ENCODE data around the gene NUAK1. TPM values are rescaled to one million over a fixed set of nuclear protein-coding genes. Genes with fewer than 3 reads are reported as not detected.
"Not testable (repeated sequence)": the region's sequence is repeated elsewhere in the genome, so short reads cannot be mapped to it uniquely, and the experiment has no call there.

The NUAK1 gene
- polyA plus RNA-seq, 1 donor = 9.7 TPM

- no peak for DNase-seq
These were observed 109.2 kb downstream of the NUAK1 start for GRCh38 chr12:106029532-106029931.

DNA sequence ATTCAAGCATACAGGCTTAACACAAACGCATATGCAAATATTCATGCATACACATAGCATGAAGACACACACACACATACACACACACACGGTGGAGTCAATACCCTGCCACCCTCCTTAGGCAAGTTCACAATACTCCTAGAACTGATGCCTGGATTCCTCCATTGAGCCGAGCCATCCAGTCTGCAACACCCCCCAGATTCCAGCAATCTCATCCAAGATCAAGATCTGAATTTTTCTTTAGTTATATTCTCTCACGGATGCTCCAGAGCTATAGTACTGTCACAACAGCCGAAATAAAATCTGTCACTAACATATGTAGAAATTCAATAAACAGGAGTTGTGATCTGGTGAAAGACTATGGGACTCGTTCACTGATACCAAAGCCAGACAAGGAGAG lies 110.8 kb downstream of the NUAK1 start:
- DNase-seq = no peak

- DNase-seq = no peak
These were observed 111.5 kb downstream of the NUAK1 start for GRCh38 chr12:106027286-106027685.

DNA sequence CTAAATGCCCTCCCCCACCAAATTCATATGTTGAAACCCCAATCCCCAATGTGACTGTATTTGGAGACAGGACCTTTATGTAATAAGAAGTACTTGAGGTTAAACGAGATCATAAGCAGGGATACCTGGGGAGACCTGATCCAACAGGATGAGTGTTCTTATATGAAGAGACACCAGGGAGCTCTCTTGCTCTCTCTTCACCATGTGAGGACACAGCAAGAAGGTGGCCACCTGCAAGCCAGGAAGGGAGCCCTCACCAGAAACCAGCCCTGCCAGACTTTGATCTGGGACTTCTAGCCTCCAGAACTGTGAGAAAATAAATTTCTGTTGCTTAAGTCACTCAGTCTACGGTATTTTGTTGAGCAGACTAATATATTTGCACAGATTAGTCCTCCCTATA lies 113.6 kb downstream of the NUAK1 start:
- DNase-seq = no peak

DNA sequence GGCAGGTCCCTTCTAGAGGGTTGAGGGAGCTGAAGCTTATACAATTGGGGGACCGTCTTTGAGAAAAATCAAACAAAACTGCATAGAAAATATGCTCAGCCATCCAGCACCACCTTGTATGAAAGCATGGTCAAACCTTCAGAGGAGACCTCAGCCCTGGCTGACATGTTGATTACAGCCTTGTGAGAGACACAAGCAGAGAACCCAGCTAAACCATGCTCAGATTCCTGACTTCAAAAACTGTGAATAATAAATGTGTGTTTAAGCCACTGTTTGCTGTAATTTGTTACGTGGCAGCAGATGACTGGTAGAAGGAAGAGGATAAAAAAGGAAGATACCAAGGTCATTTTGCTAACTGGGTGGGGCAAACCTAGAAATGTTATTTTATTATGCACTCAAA lies 115.7 kb downstream of the NUAK1 start:
- DNase-seq = no peak

DNA sequence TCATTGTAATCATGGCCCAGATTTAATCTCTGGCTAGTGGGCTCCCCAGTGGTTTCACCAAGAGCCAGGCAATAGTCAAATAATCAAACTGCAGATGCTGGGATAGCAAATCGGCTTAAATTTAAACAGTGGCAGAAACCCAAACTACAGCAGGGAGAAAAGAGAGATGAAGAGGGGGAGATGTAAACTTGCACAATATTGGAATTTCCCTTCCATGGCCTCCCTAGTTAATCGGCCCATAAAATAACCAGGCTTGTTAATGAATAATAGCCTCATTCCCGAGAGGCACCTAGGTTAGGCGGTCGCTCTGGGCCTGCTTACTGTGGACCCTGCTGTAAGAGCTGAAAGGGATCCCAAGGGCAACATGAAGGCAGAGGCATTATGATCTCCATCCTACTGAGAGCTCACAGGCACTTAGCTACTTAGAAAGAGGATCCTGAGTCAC lies 116.2 kb downstream of the NUAK1 start:
- no peak for DNase-seq

DNA sequence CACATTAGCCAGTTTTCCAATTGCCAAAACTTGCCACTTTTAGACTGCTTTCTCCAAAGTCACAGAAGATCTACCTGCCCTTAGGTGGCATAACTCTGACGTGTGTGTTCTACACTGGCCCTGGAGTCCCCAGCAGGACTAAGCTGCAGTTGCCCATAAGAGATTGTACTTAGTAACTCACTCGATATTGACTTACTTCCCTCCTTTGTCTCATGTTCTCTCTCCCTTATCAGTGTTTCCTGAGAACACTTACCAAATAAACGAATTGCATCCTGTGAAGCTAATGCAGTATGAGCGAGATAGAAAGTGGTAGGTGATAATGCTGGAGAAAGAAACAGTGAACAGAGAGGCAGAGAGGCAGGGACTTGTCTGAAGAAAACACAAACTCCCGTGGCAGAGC lies 117.2 kb downstream of the NUAK1 start:
- DNase-seq = no peak

DNA sequence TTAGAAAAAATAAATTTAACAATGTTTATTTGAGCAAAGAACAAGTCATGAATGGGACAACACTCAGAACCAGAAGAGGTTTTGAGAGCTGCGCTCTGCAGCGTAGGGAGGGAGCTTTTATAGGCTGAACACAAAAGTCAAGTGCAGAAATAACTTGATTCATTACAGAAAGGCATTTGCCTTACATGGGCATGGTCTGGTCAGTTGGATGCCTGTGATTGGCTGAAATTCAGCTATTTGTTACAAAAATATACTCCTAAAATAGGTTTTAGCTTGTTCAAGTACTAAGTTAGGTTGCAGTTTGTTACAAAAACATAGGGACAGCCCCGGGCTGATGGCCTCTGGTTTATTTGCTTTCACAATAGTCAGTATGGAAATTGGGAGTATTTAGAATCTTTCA lies 118.0 kb downstream of the NUAK1 start:
- no peak for DNase-seq

DNA sequence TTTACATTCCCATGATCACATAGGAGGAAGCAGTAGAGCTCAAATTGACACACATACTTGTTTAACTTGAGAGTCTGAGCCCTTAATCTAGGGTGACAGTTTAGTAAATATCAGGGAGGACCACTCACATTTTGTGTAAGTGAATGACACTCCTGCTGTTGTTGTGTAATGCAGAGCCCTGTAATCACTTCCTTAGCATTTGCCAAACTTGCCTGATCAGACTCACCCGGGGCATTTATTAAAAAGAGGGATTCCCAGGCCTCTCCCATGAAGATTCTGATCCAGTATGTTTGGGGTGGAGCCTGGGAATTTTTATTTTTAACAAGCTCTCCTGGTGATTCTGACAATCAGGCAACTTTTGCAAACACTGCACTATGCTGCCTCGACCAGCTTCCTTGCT lies 119.6 kb downstream of the NUAK1 start:
- DNase-seq = no peak

GRCh38 chr12:106018286-106018685 lies 120.5 kb downstream of the NUAK1 start:
- DNase-seq = no peak

- not testable (repeated sequence) for DNase-seq
These were observed 122.0 kb downstream of the NUAK1 start for GRCh38 chr12:106016601-106017278.

GRCh38 chr12:106015646-106016045 lies 123.1 kb downstream of the NUAK1 start:
- no peak for DNase-seq

DNA sequence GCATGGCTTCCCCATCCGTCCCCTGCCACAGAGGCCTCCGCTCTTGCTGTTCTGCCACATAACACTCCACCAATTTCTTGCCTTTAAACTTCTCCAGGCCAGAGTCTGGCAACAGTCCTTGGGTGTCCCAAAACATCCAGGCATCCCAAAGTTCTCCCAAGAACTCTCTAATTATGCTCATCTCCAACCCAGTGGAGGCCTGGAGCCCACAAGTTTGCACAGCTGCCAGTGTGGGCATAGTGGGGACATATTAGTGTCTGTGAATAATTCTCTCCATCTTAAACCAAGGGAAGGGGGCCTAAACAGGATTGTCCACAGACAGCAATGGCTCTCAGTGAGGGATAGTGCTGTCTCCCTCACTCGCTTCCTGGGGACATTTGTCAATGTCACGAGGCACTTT lies 124.8 kb downstream of the NUAK1 start:
- no peak for DNase-seq

Other genes with a start within 250 kb of the NUAK1 start
- 66.8 TPM for gene CKAP4, start 109.1 kb upstream of the NUAK1 start, polyA plus RNA-seq (ENCODE audit: insufficient read length)
- 11.3 TPM for gene TCP11L2, start 163.8 kb upstream of the NUAK1 start, polyA plus RNA-seq (ENCODE audit: insufficient read length)
- gene POLR3B, start 218.8 kb upstream of the NUAK1 start, polyA plus RNA-seq (ENCODE audit: insufficient read length) = 11.9 TPM